Measurements from ENCODE around the gene MYH15. TPM values are rescaled to one million over a fixed set of nuclear protein-coding genes. Genes with fewer than 3 reads are reported as not detected.

Gene MYH15
- total RNA-seq, 4 donors from 2014 or later = under 0.01 to 0.22 TPM; not detected in 2

GRCh38 chr3:108462899-108463298, 47.5 kb downstream of the MYH15 start:
- H3K27ac ChIP-seq = no peak overlapping the region
- 69 to 81% methylated on average over 2 of the region's 2 CpGs for WGBS, 2 donors
- no peaks in the 10 kb centered on the region for H3K27me3 ChIP-seq
- H3K36me3 ChIP-seq = no peaks in the 10 kb centered on the region
- no peaks in the 10 kb centered on the region for H3K9me3 ChIP-seq
- no peak for DNase-seq (ENCODE audit: low spot score in 2 of 2)
- TF ChIP-seq EP300 (IDR thresholded peaks at IDR 0.05) = no peak
- TF ChIP-seq, protein P1, sequence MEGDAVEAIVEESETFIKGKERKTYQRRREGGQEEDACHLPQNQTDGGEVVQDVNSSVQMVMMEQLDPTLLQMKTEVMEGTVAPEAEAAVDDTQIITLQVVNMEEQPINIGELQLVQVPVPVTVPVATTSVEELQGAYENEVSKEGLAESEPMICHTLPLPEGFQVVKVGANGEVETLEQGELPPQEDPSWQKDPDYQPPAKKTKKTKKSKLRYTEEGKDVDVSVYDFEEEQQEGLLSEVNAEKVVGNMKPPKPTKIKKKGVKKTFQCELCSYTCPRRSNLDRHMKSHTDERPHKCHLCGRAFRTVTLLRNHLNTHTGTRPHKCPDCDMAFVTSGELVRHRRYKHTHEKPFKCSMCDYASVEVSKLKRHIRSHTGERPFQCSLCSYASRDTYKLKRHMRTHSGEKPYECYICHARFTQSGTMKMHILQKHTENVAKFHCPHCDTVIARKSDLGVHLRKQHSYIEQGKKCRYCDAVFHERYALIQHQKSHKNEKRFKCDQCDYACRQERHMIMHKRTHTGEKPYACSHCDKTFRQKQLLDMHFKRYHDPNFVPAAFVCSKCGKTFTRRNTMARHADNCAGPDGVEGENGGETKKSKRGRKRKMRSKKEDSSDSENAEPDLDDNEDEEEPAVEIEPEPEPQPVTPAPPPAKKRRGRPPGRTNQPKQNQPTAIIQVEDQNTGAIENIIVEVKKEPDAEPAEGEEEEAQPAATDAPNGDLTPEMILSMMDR (IDR thresholded peaks at IDR 0.05) = no peak
- TF ChIP-seq POLR2A (IDR thresholded peaks at IDR 0.05) = no peak
- peaks cover 0 to 8% (median 0%) of the 10 kb centered on the region in 4 donors for H3K4me1 ChIP-seq
- H3K4me3 ChIP-seq = no peak overlapping the region

DNA sequence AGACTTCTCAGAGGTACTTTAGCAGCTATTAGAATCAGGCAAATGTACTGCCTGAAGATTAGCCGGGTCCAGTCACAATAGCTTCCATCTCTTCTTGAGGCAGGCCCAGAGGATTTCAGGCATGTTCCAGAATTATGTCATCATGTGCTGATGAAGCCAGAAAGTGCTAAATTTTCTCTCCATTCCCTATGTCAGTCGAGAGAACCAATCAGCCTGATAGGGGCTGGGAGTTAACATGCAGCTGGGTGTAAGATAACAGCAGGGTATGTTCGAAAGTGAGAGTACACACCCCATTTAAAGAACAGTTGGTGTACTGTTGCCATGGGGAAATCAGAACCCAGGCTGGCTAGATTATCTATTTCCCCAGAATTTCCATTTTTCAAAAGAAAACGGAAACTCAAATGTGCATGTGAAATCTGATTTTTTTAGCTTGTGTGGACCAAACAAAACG, 48.7 kb downstream of the MYH15 start:
- no peak for DNase-seq (ENCODE audit: low spot score in 2 of 2)
- TF ChIP-seq, protein P1 (IDR thresholded peaks at IDR 0.05) = no peak
- TF ChIP-seq EP300 (IDR thresholded peaks at IDR 0.05) (no peak), POLR2A (IDR thresholded peaks at IDR 0.05) (no peak)
- 40 to 42% methylated on average over 5 of the region's 5 CpGs for WGBS, 2 donors
- H3K36me3 ChIP-seq = no peaks in the 10 kb centered on the region
- no peaks in the 10 kb centered on the region for H3K9me3 ChIP-seq
- H3K27me3 ChIP-seq = no peaks in the 10 kb centered on the region
- no peak overlapping the region for H3K4me3 ChIP-seq
- H3K27ac ChIP-seq = no peak overlapping the region
- peaks cover 0 to 8% (median 0%) of the 10 kb centered on the region in 4 donors for H3K4me1 ChIP-seq

DNA sequence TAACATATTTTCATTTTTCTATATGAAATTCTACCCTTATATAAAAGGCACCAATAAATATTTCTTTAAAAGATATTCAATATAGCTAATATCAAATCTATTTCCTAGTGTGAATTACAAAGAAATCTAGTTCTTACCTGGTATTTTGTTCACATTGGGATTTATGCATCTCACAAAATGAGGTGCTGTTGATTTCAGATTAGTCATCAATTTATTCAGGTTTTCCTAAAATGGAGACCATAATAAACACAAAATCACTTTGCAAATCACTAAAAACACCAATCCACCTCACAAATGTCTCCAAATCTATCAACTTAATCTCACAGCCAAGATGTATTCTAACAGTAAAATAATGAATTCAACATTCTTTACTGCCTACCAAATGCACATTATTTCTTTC, 51.2 kb downstream of the MYH15 start:
- DNase-seq (ENCODE audit: low spot score in 2 of 2) = no peak
- no peak overlapping the region for H3K27ac ChIP-seq
- H3K9me3 ChIP-seq = no peaks in the 10 kb centered on the region
- H3K4me3 ChIP-seq = no peak overlapping the region
- peaks cover 0 to 8% (median 0%) of the 10 kb centered on the region in 4 donors for H3K4me1 ChIP-seq
- no peaks in the 10 kb centered on the region for H3K27me3 ChIP-seq
- no peak for TF ChIP-seq EP300 (IDR thresholded peaks at IDR 0.05)
- no peak for TF ChIP-seq POLR2A (IDR thresholded peaks at IDR 0.05)
- TF ChIP-seq, protein P1 (IDR thresholded peaks at IDR 0.05) = no peak
- no peaks in the 10 kb centered on the region for H3K36me3 ChIP-seq

DNA sequence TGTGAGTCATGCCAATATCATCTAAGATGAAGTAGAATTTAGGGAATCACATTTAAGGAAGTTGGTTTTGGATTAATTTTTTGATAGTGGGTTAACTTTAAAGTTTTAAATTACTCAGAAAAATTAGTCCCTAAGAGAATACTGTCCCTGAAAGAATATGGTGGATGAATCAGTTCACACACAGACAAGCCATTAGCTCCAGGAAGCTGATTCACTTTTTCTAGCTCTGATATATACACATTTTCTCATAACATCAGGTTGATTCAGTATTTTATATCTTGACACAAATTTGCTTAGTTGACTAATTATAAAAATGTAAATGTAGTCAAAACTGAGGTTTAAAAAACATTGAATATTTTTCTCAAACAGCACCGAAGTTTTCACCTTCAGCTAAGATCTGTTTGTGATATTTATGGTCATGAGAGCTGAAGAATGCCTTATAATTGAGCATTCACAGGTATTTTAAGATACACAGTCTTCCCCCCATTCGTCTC, 55.1 kb downstream of the MYH15 start:
- WGBS, 2 donors = 77 to 82% methylated on average over 2 of the region's 2 CpGs
- H3K27ac ChIP-seq = no peak overlapping the region
- no peak for DNase-seq (ENCODE audit: low spot score in 2 of 2)

DNA sequence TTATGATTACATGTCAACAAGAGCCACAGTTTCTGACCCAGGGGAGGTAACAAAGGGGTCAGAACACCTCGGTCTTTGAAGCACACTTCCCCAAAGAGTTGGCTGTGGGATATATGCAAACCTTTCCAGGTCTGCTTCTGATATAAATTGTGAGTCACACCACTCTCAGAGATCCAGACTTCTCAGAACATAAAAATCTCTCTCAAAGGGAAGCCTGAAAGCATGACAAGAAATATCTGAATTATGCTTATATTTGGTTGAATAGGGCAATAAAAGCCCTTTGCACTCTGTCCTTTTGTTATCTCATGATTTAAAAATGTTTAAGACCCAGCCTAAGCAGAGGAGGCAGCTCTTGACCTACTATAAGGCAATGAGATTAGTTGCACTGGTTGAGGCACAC, 56.8 kb downstream of the MYH15 start:
- H3K27me3 ChIP-seq = no peaks in the 10 kb centered on the region
- TF ChIP-seq POLR2A (IDR thresholded peaks at IDR 0.05) = no peak
- TF ChIP-seq EP300 (IDR thresholded peaks at IDR 0.05) = no peak
- TF ChIP-seq, protein P1 (IDR thresholded peaks at IDR 0.05) = no peak
- no peak overlapping the region for H3K4me3 ChIP-seq
- peaks cover 0 to 1% (median 0%) of the 10 kb centered on the region in 4 donors for H3K9me3 ChIP-seq
- H3K4me1 ChIP-seq = no peaks in the 10 kb centered on the region
- no peak overlapping the region for H3K27ac ChIP-seq
- DNase-seq (ENCODE audit: low spot score in 2 of 2) = no peak
- WGBS, 2 donors = 48 to 71% methylated on average over 1 of the region's 1 CpG
- no peaks in the 10 kb centered on the region for H3K36me3 ChIP-seq

More for the DNA sequence above, 55.1 kb downstream of the MYH15 start:
- Histone ChIP-seq H3K4me3 (no peak overlapping the region), H3K4me1 (no peaks in the 10 kb centered on the region), H3K36me3 (no peaks in the 10 kb centered on the region), H3K9me3 (no peaks in the 10 kb centered on the region), H3K27me3 (no peaks in the 10 kb centered on the region)
- TF ChIP-seq EP300 (IDR thresholded peaks at IDR 0.05) = no peak
- TF ChIP-seq POLR2A (IDR thresholded peaks at IDR 0.05) = no peak
- TF ChIP-seq, protein P1 (IDR thresholded peaks at IDR 0.05) = no peak

All from tibial nerve (tissue), 4 donors.